ENCODE results near the gene APBA2.

The APBA2 gene

GRCh38 chr15:29110733-29111132 lies 225.0 kb downstream of the APBA2 start:
- DNase-seq: no peak

- DNase-seq: no peak
These were observed 226.0 kb downstream of the APBA2 start for GRCh38 chr15:29111705-29112281.

GRCh38 chr15:29113336-29114220 lies 227.8 kb downstream of the APBA2 start:
- no peak for DNase-seq

- no peak for DNase-seq
These were observed 228.7 kb downstream of the APBA2 start for GRCh38 chr15:29114221-29115092.

- DNase-seq: no peak
These were observed 229.6 kb downstream of the APBA2 start for GRCh38 chr15:29115093-29115991.

DNA sequence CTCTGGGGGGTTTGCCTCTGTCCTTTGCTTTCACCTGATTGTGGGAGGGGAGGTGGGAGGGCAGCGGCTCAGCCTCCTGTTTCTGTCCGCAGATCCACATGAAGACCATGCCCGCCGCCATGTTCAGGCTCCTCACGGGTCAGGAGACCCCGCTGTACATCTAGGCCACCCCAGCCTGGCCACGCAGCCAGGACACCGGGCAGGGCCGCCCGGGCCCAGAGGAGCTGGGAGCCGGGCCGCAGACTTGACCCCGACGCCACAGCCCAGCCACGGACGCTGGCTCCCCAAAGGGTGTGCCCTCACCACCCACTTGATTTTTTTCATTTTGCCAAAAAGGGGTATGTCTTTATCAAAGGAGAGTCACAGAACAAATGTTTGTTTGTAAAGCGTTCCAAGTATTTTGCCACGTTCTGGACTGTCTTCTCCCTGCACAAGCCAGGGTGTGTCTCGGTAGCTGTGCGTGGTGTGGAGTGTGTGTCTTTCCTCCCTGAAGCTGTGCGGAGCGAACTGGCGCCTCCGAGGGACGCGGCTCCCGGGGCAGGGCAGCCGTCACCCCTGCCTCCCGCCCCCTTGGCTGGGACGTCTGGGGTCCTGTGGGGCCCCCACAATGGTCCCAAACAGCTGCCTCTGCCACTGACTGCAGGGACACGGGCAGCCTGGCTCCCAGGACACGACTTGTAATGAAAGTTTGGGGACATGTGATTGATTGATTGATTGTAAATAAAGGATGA lies 231.4 kb downstream of the APBA2 start:
- no peak for DNase-seq

GRCh38 chr15:29117778-29118177 lies 232.0 kb downstream of the APBA2 start:
- DNase-seq: no peak

DNA sequence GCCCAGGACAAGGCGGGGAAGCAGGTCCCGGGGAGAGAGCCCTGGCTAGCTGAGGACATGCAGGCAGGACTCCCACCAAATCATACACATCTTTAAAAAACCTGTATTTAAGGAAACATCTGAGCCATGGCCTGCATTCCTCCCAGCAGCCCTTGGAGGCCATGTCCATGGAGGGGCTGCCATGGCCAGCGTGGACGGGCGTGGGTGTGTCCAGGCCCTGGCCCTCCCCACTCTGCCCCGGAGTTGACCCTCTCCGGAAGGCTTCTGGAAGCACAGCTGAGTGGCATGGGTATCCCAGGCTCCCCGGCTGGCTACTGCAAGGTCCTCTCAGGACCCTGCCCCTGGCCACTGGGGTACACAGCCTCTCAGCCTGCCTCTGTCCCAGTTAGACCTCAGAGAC lies 234.1 kb downstream of the APBA2 start:
- no peak for DNase-seq

DNA sequence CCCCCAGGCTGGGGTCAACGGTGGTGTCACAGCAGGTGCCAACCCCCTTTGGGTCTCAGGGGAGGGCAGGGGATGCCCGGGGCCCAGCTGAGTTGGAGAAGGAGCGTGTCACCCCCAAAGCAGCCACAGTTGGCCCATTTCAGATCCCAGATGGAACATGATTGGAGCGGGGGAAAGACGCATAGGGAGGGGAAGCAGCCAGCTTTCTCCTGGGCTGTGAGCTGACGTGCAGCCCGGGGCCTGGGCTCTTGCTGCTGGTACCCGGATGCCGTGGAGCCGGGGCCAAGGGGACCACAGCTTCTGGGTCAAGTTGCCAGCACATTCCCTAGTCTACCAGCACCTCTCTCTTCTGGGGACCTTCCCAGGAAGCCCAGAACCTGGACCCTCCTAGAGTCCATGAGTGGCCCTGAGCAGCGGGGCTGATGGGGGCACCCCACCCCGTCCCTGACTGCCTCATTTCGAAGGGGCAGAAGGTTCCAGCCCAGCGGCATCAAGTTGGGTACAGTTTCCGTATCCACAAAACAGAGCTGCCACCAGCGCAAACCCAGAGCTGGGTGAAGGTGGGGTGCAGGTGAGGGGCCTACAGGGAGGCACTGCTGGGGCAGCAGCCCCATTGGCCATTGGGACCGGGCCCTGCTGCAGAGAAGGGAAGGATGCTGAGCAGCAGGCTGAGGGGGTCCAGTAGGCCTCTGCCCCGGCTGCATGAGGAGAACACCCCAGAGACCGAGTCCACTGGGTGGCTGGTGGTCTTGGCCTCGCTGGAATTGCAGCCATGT lies 235.0 kb downstream of the APBA2 start:
- no peak for DNase-seq

DNA sequence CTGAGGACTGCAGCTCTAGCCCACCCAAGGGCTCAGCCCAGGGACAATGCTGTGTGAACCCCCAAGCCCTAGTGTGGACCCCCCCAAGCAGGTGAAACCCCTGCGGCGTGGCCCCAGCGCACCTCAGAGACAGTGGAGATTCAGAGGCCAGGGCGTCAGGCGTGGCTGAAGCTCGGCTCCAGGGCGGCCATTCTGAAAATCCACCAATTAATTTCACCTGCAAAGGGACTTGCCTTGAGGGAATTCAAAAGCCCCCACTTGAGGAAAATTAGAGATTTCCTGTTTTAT lies 235.5 kb downstream of the APBA2 start:
- DNase-seq: no peak

- no peak for DNase-seq
These were observed 236.1 kb downstream of the APBA2 start for GRCh38 chr15:29121907-29122306.

GRCh38 chr15:29122506-29122905 lies 236.7 kb downstream of the APBA2 start:
- DNase-seq: no peak

GRCh38 chr15:29123171-29123570 lies 237.4 kb downstream of the APBA2 start:
- no peak for DNase-seq

DNA sequence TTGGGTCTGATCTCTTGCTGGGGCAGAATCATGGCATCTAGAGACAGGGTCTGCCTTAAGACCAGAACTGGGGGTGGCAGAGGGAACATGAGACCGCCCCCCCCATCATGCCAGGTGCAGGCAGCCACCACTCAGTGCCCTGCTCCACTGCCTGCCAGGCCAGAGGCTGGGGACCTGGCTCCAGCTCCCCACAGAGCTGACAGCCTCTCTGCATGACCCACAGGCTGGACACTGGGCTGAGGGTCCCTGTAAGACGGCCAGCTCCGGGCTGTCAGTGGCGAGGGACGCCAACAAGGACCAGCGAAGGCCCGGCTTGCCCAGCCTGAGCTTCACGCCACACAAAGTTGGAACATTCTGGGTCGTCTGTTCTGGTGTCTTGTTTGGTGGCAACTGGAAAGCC lies 238.2 kb downstream of the APBA2 start:
- no peak for DNase-seq

GRCh38 chr15:29124581-29125381 lies 239.0 kb downstream of the APBA2 start:
- DNase-seq: no peak

GRCh38 chr15:29125382-29126207 lies 239.8 kb downstream of the APBA2 start:
- DNase-seq: no peak

GRCh38 chr15:29126208-29126536 lies 240.4 kb downstream of the APBA2 start:
- DNase-seq: no peak

DNA sequence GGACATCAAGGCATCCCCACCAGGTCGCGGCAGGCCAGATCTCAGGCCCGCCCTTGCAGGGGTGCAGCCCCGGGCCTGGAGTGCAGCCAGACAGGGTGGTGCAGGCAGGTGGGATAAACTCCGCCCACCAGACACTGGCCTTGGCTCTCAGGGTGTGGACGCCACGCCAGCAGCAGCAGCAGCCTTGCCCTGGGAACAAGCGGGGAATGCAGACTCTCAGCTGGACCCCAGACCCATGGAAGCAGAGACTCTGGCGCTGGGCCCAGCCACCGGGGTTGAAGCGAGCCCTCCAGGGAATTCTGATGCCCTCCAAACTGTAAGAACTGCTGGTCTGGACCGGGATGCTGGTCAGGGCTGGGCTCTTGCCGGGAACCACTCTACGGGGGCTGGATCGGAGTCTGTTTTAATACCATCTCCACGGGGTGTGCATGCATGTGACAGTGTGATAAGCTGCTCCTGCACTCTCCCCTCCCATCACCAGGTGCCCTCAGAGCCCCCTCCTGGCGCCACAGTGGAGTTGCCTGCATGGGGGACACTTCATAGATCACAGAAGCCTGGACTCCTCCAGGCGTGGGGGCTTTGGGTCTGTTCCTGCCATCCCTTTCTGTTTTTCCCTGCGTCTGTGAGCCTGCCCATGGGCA lies 241.2 kb downstream of the APBA2 start:
- no peak for DNase-seq
